HepG2 (cell line): ENCODE results near the gene SAPCD2.

ENCODE experiments used
- CC2D1A ChIP-seq: sonication (generic); formaldehyde crosslinking; IDR thresholded peaks from 2 replicates; pipeline ENCODE4 v1.8.1; 2023; ENCODE audit warnings: mild to moderate bottlenecking, missing genetic modification reagents
- GATA4 ChIP-seq: sonication (generic); IDR thresholded peaks from 2 replicates; pipeline ENCODE4 v1.6.1; 2016; ENCODE audit warnings: antibody characterized with exemption, low read depth, borderline replicate concordance
- MATR3 ChIP-seq: sonication (generic); formaldehyde crosslinking; IDR thresholded peaks from 2 replicates; pipeline ENCODE4 v1.4.0; 2020; ENCODE audit warnings: missing genetic modification reagents
- NFRKB ChIP-seq: fragments of 450-650 bp; IDR thresholded peaks from 2 replicates; pipeline ENCODE4 v1.6.1; 2017
- SIX1 ChIP-seq: sonication (generic); formaldehyde crosslinking; IDR thresholded peaks from 2 replicates; pipeline ENCODE4 v1.4.0; 2020; ENCODE audit warnings: missing genetic modification reagents, borderline replicate concordance
- SMAD9 ChIP-seq: sonication (generic); formaldehyde crosslinking; IDR thresholded peaks from 2 replicates; pipeline ENCODE4 v1.5.1; 2020; ENCODE audit warnings: mild to moderate bottlenecking, missing genetic modification reagents
- ZIK1 ChIP-seq: sonication (generic); formaldehyde crosslinking; IDR thresholded peaks from 2 replicates; pipeline ENCODE4 v1.5.0; 2020; ENCODE audit warnings: mild to moderate bottlenecking, low read depth, missing genetic modification reagents, borderline replicate concordance
- ZNF101 ChIP-seq: sonication (generic); formaldehyde crosslinking; IDR thresholded peaks from 2 replicates; pipeline ENCODE4 v1.4.0; 2020; ENCODE audit warnings: mild to moderate bottlenecking, low read depth, missing genetic modification reagents, borderline replicate concordance
- ZNF160 ChIP-seq: sonication (generic); formaldehyde crosslinking; IDR thresholded peaks from 2 replicates; pipeline ENCODE4 v1.8.0; 2022; ENCODE audit warnings: mild to moderate bottlenecking, inconsistent platforms, missing genetic modification reagents
- ZZZ3 ChIP-seq: sonication (generic); formaldehyde crosslinking; IDR thresholded peaks from 2 replicates; pipeline ENCODE4 v1.4.0; 2020; ENCODE audit warnings: missing genetic modification reagents, mild to moderate bottlenecking, borderline replicate concordance
- TF ChIP-seq, protein P1 (sequence below), 2 experiments: sonication (generic) in 1 of 2; formaldehyde crosslinking in 1 of 2; IDR thresholded peaks; 2 replicates each; pipeline versions ENCODE4 v1.5.1 to v1.6.1; 2011 to 2020; ENCODE audit warnings: borderline replicate concordance in 1 of 2, low read depth in 1 of 2, low read length in 1 of 2, mild to moderate bottlenecking in 1 of 2, missing genetic modification reagents in 1 of 2, moderate library complexity in 1 of 2

DNA sequence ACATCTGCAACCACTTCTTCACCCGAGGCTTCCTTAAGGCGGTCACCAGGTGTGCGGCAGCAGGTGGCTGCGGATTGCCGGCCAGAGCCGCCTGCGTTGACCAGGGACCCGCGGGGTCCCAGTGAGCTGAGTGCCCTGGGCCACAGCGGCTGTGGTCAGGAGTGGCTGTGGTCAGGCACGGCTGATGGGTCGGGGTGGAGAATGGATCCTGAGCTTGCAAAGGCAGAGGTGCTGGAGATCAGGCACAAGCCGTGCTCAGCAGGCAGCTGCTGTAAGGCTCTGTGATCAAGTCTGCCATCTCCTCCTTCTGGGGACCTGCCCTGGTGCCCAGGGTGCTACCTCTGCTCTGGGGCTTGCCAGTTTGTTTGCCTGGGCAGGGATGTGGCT, 9.0 kb upstream of the SAPCD2 start:
- no peak for TF ChIP-seq ZZZ3 (CRISPR knock-in tag)
- no peak for TF ChIP-seq GATA4
- no peak for TF ChIP-seq ZNF101
- TF ChIP-seq SMAD9 (CRISPR knock-in tag), result no peak
- no peak for TF ChIP-seq NFRKB
- TF ChIP-seq, protein P1, sequence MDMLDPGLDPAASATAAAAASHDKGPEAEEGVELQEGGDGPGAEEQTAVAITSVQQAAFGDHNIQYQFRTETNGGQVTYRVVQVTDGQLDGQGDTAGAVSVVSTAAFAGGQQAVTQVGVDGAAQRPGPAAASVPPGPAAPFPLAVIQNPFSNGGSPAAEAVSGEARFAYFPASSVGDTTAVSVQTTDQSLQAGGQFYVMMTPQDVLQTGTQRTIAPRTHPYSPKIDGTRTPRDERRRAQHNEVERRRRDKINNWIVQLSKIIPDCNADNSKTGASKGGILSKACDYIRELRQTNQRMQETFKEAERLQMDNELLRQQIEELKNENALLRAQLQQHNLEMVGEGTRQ (IDR thresholded peaks at IDR 0.05; ENCODE audit: low read depth, low read length), result no peak
- TF ChIP-seq, protein P1 (CRISPR knock-in tag; IDR thresholded peaks at IDR 0.05; ENCODE audit: borderline replicate concordance), result no peak
- TF ChIP-seq SIX1 (CRISPR knock-in tag), result no peak
- no peak for TF ChIP-seq ZNF160 (CRISPR knock-in tag)
- TF ChIP-seq MATR3 (CRISPR knock-in tag), result no peak
- TF ChIP-seq CC2D1A (CRISPR knock-in tag), result no peak
- no peak for TF ChIP-seq ZIK1 (CRISPR knock-in tag)
